ENCODE data around the gene FPR2.
"Not testable (repeated sequence)": the region's sequence is repeated elsewhere in the genome, so short reads cannot be mapped to it uniquely, and the experiment has no call there.

FPR2 gene

DNA sequence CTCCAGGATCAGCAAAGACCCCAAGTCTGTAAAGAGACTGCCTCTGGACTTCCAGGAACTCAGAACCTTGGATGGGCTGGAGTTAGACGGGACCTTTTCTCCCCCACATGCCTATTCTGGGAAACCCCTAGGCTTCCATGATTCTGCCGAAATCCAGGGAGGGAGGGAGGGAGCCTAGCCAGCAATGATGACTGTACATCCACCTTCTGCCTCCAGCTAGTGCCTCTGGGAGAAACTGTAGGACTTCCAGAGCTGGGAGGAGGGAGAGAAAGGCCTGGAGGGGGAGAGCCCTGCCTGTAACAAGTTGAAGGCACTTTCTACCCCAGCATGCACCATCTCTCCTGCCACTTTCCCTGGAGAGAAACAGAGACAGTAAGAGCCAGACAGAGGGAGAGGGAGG is 31.2 kb upstream of the FPR2 start:
- TF ChIP-seq, protein P1, sequence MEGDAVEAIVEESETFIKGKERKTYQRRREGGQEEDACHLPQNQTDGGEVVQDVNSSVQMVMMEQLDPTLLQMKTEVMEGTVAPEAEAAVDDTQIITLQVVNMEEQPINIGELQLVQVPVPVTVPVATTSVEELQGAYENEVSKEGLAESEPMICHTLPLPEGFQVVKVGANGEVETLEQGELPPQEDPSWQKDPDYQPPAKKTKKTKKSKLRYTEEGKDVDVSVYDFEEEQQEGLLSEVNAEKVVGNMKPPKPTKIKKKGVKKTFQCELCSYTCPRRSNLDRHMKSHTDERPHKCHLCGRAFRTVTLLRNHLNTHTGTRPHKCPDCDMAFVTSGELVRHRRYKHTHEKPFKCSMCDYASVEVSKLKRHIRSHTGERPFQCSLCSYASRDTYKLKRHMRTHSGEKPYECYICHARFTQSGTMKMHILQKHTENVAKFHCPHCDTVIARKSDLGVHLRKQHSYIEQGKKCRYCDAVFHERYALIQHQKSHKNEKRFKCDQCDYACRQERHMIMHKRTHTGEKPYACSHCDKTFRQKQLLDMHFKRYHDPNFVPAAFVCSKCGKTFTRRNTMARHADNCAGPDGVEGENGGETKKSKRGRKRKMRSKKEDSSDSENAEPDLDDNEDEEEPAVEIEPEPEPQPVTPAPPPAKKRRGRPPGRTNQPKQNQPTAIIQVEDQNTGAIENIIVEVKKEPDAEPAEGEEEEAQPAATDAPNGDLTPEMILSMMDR (IDR thresholded peaks at IDR 0.05; ENCODE audit: extremely low read depth, missing control alignments): no peak
- DNase-seq (ENCODE audit: low spot score): no peak

DNA sequence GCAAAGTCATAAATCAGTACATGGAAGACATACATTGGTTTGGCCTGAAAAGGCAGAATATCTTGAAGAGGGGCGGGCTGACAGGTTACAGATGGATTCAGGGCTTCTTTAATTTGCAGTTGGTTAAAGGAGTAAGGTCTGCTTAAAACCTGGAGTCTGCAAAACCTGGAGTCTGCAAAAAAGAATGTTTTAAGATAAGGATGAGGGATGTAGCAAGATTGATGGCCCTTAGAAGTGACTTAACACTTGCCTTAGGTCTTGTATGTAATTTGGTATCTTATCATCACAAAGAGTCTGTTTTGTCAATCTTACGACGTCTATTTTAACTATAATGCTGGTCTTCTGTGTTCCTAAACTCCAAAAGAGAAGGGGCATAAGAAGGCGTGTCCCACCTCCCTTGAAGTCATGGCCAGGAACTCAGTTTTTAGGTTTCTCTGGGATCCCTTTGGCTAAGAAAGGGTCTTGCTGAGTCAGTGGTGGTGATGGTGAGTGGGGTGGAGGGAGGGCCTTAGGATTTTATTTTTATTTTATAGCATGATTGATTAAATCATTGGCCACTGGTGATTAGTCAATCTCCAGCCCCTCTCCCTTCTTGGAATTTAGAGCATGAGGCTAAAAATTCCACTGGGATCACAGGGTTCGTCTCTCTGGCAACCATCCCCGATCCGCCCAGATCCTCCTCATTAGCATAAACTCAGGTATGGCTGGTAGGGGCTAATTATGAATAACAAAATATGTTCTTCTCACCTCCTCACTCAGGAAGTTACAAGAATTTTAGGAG is 27.0 kb upstream of the FPR2 start:
- TF ChIP-seq, protein P1 (IDR thresholded peaks at IDR 0.05; ENCODE audit: extremely low read depth, missing control alignments): no peak
- no peak for DNase-seq (ENCODE audit: low spot score)

GRCh38 chr19:51735759-51736449 is 25.1 kb upstream of the FPR2 start:
- TF ChIP-seq, protein P1 (IDR thresholded peaks at IDR 0.05; ENCODE audit: extremely low read depth, missing control alignments): no peak
- DNase-seq (ENCODE audit: low spot score): no peak

GRCh38 chr19:51737389-51737788 is 23.6 kb upstream of the FPR2 start:
- TF ChIP-seq, protein P1 (IDR thresholded peaks at IDR 0.05; ENCODE audit: extremely low read depth, missing control alignments): no peak
- no peak for DNase-seq (ENCODE audit: low spot score)

GRCh38 chr19:51737924-51738323 is 23.1 kb upstream of the FPR2 start:
- TF ChIP-seq, protein P1 (IDR thresholded peaks at IDR 0.05; ENCODE audit: extremely low read depth, missing control alignments): no peak

DNA sequence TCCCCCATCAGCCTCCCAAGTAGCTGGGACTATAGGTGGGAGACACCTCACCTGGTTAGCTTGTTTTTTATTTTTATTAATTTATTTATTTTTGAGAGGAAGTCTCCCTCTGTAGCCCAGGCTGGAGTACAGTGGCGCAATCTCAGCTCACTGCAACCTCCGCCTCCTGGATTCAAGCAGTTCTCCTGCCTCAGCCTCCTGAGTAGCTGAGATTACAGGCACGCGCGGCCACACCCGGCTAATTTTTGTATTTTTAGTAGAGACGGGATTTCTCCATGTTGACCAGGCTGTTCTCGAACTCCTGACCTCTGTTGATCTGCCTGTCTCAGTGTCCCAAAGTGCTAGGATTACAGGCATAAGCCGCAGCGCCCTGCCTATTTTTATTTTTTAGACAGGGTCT is 22.5 kb upstream of the FPR2 start:
- not testable (repeated sequence) for DNase-seq (ENCODE audit: low spot score)

More at GRCh38 chr19:51737924-51738323, 23.1 kb upstream of the FPR2 start:
- DNase-seq (ENCODE audit: low spot score): no peak

GRCh38 chr19:51739466-51740213 is 21.3 kb upstream of the FPR2 start:
- no peak for DNase-seq (ENCODE audit: low spot score)
- TF ChIP-seq, protein P1 (IDR thresholded peaks at IDR 0.05; ENCODE audit: extremely low read depth, missing control alignments): no peak

Data from GM20000 (cell line).